Measurements from ENCODE around the gene ALK.

The ALK gene

DNA sequence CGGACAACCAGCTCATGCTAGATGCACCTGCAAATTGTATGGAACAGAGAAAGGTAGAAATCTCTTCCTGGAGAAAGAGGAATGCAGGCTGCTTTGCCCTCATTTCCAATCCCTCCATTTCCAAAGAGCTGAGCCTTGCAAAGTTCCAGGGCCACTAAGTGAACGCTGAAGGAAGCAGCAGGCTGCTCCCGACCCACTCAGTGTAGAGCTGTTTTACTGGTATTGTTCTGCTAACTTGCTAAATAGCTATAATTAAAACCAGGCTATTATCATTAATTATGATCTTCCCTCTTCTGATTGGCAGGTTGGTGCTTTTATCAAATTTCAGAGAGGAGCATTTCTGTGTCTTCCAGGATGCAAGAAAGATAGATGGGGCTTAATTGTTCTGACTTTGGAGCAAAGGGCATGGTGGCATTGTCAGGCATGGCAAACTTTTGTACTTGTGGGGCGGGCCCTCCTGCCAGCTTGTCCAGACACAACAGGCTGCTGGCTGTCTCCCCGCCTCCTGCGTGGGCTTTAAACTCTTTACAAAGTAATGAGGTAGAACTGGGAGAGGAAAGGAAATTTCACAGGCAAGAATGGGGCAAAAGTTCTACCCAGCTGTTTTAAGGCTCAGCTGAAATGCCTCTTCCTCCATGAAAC is 40.2 kb downstream of the ALK start:
- no peak overlapping the region for H3K27ac ChIP-seq
- TF ChIP-seq, protein P1, sequence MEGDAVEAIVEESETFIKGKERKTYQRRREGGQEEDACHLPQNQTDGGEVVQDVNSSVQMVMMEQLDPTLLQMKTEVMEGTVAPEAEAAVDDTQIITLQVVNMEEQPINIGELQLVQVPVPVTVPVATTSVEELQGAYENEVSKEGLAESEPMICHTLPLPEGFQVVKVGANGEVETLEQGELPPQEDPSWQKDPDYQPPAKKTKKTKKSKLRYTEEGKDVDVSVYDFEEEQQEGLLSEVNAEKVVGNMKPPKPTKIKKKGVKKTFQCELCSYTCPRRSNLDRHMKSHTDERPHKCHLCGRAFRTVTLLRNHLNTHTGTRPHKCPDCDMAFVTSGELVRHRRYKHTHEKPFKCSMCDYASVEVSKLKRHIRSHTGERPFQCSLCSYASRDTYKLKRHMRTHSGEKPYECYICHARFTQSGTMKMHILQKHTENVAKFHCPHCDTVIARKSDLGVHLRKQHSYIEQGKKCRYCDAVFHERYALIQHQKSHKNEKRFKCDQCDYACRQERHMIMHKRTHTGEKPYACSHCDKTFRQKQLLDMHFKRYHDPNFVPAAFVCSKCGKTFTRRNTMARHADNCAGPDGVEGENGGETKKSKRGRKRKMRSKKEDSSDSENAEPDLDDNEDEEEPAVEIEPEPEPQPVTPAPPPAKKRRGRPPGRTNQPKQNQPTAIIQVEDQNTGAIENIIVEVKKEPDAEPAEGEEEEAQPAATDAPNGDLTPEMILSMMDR (IDR thresholded peaks at IDR 0.05; ENCODE audit: low read depth, low read length), result no peak
- H3K4me3 ChIP-seq (ENCODE audit: low read depth, low read length), result no peak overlapping the region
- H3K9me3 ChIP-seq (ENCODE audit: severe bottlenecking), result peaks cover 4% of the 10 kb centered on the region
- H3K36me3 ChIP-seq, result no peaks in the 10 kb centered on the region
- no peaks in the 10 kb centered on the region for H3K27me3 ChIP-seq (ENCODE audit: insufficient read depth, low read depth, severe bottlenecking)
- no peak for DNase-seq

DNA sequence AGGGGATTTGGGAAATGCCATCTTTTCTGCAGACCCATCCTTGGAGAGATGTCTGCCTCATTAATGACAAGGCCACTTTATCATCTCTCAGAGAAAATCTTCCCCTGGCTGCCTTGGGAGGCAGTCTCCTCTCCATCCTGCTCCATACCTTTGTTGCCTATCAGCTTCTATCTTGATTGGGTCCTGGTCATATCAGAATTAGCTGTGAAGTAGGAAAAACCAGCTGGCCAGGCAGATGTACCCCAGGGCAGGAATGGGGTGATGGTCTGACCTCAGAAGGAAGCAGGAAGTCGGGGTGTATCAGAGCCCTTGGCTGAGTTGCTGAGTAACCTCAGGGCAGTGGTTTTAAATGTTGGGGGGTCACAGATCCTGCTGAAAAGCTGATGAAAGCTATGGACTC is 41.3 kb downstream of the ALK start:
- Histone ChIP-seq H3K27ac (no peak overlapping the region), H3K36me3 (no peaks in the 10 kb centered on the region), H3K27me3 (ENCODE audit: insufficient read depth, low read depth, severe bottlenecking) (no peaks in the 10 kb centered on the region), H3K9me3 (ENCODE audit: severe bottlenecking) (peaks cover 4% of the 10 kb centered on the region), H3K4me3 (ENCODE audit: low read depth, low read length) (no peak overlapping the region)
- TF ChIP-seq, protein P1 (IDR thresholded peaks at IDR 0.05; ENCODE audit: low read depth, low read length), result no peak
- DNase-seq, result no peak

DNA sequence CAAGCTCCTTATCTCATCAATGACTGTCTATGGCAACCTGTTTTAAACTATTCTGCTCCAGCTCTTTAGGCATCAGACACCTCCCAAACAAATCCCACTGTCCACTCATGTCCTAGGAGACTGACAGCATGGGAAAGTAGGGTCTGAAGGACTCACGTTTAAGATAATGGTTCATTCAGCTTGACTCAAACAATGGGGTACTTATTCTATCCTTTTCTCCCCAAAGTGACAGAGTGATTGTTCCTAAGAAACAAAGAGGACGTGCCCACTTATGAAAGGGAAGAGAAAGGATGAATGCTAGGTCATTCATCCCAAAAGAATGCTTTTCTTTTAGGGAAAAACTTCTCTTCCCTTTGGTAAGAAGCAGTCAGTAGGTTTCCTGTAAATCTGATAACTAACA is 41.9 kb downstream of the ALK start:
- no peaks in the 10 kb centered on the region for H3K36me3 ChIP-seq
- no peaks in the 10 kb centered on the region for H3K27me3 ChIP-seq (ENCODE audit: insufficient read depth, low read depth, severe bottlenecking)
- H3K27ac ChIP-seq, result no peak overlapping the region
- no peaks in the 10 kb centered on the region for H3K9me3 ChIP-seq (ENCODE audit: severe bottlenecking)
- DNase-seq, result no peak
- TF ChIP-seq, protein P1 (IDR thresholded peaks at IDR 0.05; ENCODE audit: low read depth, low read length), result no peak
- no peak overlapping the region for H3K4me3 ChIP-seq (ENCODE audit: low read depth, low read length)

DNA sequence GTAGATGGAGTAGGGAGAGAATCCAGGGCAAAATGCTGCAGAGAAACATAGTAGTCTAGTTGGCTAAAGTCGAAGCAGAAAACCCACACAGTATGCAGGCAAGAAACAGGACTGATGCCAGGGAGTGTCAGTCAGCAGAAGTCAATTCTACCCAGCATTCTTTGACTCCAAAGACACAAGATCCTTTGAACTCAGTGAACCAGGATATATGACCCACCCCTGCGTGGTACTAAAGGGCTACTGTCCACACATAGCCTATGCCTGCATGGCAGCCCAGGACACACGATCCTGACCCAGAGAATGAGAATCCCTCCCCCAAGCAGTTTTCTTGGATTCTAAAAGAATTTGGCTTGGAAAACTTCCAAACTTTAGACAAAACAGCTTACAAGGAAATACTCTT is 42.5 kb downstream of the ALK start:
- TF ChIP-seq, protein P1 (IDR thresholded peaks at IDR 0.05; ENCODE audit: low read depth, low read length), result no peak
- DNase-seq, result no peak
- Histone ChIP-seq H3K36me3 (no peaks in the 10 kb centered on the region), H3K27me3 (ENCODE audit: insufficient read depth, low read depth, severe bottlenecking) (no peaks in the 10 kb centered on the region), H3K4me3 (ENCODE audit: low read depth, low read length) (no peak overlapping the region), H3K9me3 (ENCODE audit: severe bottlenecking) (no peaks in the 10 kb centered on the region), H3K27ac (no peak overlapping the region)

DNA sequence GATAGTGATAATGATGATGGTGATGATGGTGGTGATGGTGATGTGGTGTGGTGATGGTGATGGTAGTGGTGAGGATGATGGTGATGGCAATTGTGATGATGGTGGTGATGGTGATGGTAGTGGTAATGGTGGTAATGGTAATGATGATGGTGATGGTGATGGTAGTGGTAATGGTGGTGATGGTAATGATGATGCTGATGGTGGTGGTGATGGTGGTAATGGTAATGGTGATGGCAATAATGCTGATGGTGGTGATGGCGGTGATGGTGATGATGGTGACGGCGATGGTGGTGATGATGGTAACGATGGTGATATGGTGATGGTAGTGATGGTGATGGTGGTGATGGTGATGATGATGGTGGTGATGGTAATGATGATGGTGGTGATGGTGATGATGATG is 45.0 kb downstream of the ALK start:
- H3K27me3 ChIP-seq (ENCODE audit: insufficient read depth, low read depth, severe bottlenecking), result no peaks in the 10 kb centered on the region
- DNase-seq, result no peak
- TF ChIP-seq, protein P1 (IDR thresholded peaks at IDR 0.05; ENCODE audit: low read depth, low read length), result no peak
- no peaks in the 10 kb centered on the region for H3K9me3 ChIP-seq (ENCODE audit: severe bottlenecking)
- no peak overlapping the region for H3K27ac ChIP-seq
- H3K4me3 ChIP-seq (ENCODE audit: low read depth, low read length), result no peak overlapping the region
- no peaks in the 10 kb centered on the region for H3K36me3 ChIP-seq

DNA sequence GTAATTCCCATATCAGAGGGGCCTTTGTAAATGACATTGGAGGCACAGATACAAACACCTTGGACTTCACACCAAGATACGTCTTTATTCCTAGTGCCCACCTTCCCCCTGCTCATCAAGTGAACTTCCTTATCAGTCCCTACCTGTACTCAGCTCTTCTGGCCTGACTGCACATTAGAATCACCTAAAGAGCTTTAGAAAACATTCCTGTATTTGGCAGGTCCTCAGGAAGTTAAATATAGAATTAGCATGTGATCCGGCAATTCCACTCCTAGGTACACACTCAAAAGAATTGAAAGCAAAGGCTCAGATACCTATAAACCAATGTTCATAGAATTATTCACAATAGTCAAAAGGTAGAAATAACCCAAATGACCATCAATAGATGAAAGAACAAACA is 46.6 kb downstream of the ALK start:
- Histone ChIP-seq H3K27me3 (ENCODE audit: insufficient read depth, low read depth, severe bottlenecking) (no peaks in the 10 kb centered on the region), H3K27ac (no peak overlapping the region), H3K4me3 (ENCODE audit: low read depth, low read length) (no peak overlapping the region), H3K9me3 (ENCODE audit: severe bottlenecking) (no peaks in the 10 kb centered on the region), H3K36me3 (no peaks in the 10 kb centered on the region)
- TF ChIP-seq, protein P1 (IDR thresholded peaks at IDR 0.05; ENCODE audit: low read depth, low read length), result no peak
- DNase-seq, result no peak

Data from WERI-Rb-1 (cell line).